ENCODE measurements around the gene CCDC27.

Gene CCDC27

GRCh38 chr1:3752400-3752945 is at the start of gene CCDC27:
TSS of gene CCDC27 (plus strand) at chr1:3752450. CDS start at chr1:3752482, 32 bp downstream.
- no peak for DNase-seq (ENCODE audit: extremely low read depth in 1 of 2, low read depth in 1 of 2)

DNA sequence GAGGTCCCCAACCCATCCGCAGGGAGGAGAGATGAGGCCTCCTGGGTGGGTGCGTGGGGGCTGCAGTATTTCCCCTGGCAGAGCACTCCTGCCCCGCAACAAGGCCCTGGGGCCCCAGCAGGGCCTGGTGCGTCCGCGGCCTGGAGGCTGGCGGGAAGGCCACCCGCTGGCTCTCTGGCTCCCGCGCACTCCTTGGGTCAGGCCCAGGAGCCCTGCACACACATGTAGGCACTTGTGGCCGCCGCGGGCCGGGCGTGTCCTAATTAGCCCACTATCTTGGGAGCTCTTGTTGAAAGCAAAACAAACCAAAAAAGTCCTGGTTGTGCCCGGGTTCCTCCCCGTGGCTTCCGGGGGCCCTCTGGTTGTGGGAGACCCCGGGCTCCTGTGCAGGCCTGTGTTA is 49.7 kb upstream of the CCDC27 start:
- DNase-seq (ENCODE audit: extremely low read depth in 1 of 2, low read depth in 1 of 2): no peak

DNA sequence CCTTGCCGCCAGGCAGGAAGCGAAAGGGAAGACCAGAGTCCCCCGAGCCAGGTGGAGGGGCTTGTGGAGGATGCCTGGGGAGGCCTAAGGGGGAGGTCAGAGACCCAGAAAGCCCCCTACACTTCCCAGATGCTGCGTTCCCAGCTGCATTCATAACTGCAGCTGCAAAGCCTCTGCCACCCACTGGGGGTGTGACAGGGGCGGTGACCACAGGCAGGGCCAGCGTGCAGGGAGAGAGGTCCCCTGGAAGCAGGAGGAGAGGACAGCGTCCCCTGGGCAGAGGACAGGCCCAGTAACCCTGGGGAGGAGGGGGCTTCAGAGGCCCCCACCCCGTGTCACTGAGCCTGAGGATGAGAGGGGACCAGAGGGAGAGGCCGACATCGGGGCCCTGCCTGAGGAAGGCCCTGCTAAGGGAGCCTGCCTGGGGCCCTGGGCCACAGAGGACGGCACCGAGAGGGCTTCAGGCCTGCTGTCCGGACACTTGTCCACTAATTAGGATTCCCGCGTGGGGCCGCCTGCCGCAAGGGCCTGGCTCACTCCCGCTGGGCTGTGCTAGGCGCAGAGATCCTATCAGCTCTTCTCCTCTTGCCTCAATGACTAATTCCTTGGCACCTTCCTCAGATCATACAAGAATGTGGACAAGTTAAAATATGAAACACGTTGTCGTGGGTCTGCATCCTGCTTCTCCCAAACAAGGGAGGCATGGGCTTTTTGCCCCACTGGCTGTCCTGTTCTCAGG is 49.1 kb upstream of the CCDC27 start:
- no peak for DNase-seq (ENCODE audit: extremely low read depth in 1 of 2, low read depth in 1 of 2)

DNA sequence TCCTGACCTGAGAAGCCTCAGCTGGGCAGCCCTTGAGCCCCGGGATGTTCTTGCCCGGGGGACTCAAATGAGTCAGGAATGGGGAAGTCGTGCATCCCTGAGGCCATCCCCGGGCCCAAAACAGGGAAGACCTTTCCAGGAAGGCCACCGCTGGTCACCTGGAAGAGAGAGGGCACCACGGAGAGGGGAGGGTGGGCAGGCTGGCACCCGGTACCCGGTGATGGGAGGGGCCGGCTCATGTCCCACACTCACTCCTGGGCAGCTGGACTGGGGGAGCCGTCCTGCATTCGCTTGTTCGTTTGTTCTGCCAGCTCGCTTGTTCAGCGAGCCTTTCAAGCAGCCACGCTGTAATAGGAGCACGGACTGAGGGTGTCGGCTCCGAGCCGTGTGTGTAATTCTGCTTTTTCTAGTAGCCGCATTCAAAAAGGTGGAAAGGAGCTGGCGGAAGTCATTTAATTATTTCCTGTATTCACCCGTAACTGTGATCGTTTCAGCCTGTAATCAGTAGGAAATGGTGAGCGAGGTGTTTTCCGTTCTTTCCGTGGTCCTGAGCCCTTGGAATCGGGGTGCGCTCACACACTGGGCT is 48.4 kb upstream of the CCDC27 start:
- DNase-seq (ENCODE audit: extremely low read depth in 1 of 2, low read depth in 1 of 2): no peak

DNA sequence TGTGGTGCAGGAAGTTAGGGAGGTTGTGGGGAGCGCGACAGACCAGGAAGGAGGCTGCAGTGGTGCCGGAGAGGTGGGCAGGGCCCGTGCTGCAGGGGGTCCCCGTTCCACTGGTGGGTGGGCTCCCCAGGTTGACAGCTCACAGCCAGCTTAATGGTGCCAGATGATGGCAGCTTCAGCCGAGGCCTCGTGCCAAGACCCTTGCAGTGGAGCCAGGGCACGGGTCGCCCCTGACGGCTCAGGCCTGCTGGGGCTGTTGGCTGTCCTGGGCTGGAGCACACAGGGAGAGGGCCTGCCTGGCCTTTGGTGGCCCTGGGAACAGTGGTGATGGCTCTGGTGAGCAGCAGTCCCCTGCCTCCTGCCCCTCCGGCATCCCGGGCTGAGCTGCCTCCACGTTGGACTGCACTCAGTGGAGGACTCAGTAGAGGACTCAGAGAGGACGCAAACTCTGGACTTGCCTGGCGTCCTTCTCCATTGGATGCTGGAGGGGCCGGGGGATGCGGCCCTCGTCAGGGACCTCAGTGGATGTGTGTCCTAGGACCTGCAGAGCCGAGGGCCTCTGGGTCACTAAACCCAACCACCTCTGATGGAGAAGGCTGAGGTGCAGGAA is 46.8 kb upstream of the CCDC27 start:
- no peak for DNase-seq (ENCODE audit: extremely low read depth in 1 of 2, low read depth in 1 of 2)

DNA sequence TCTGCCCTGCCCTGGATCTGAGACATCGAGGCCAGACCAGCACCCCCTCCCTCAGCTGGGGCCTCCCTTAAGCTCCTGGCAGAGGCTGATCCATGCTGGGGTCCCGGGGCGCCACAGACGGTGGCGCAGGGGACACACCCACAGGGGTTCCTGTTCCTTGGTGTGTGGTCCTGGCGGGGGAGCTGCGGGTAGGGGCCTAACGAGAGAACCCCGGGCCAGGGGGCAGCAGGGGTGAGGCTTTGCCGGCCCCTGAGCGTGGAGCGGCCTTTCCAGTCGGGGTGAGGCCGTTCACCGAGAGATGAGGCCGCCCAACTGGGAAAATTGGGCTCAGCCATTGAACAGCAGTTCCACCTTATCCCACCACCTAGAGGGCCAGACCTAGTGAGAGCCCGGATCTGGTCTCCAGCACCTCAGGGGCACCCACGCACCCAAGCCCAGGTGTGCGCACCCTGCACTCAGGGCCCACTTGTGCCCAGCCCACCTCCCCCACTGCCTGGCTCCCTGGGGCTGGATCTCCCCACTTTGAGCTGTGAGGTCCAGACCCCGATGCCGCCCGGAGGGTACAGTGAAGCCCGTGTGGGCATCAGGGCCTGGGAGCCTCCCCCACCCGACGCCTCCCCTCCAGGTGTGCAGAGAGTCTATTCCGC is 45.5 kb upstream of the CCDC27 start:
- DNase-seq (ENCODE audit: extremely low read depth in 1 of 2, low read depth in 1 of 2): no peak

- DNase-seq (ENCODE audit: extremely low read depth in 1 of 2, low read depth in 1 of 2): no peak
These were observed 44.8 kb upstream of the CCDC27 start for GRCh38 chr1:3707298-3707938.

DNA sequence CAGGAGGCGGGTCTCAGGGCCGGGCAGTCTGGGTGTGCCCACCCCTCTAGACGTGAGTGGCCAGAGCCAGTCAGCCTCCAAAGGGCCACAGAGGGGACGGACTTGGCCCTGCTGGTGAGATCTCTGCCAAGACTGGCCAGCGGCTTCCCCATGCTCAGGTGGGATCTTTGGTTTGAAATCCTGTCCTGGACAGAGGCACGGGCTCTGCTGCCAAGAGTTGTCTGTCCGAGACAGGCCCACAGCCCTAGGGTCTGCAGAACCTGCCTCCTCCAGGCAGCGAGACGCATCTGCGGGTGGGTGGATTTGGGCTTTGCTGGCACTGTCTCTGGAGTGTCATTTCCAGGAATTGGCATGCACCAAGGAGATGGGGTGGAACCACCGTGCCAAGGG is 44.3 kb upstream of the CCDC27 start:
- DNase-seq (ENCODE audit: extremely low read depth in 1 of 2, low read depth in 1 of 2): no peak

DNA sequence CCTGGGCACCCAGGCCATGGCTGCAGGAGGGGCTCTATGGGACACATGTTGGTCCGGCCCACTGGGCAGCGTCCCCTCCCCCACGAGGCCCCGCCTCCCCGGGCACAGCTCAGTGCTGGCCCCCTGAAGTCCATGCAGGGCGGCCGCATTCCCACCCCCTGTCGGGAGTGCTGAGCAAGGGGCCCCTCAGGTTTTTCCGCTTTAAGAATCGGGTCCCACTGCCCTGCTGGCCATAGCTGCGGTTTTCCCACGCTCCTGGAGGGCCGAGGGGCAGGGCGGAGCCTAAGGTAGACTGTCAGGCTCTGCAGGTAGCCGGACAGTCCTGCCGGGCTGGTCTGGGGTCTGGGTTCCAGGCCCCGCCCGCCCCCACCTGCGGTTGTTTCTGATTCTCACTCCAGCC is 43.5 kb upstream of the CCDC27 start:
- DNase-seq (ENCODE audit: extremely low read depth in 1 of 2, low read depth in 1 of 2): no peak

- DNase-seq (ENCODE audit: extremely low read depth in 1 of 2, low read depth in 1 of 2): no peak
These were observed 42.0 kb upstream of the CCDC27 start for GRCh38 chr1:3710251-3710650.

DNA sequence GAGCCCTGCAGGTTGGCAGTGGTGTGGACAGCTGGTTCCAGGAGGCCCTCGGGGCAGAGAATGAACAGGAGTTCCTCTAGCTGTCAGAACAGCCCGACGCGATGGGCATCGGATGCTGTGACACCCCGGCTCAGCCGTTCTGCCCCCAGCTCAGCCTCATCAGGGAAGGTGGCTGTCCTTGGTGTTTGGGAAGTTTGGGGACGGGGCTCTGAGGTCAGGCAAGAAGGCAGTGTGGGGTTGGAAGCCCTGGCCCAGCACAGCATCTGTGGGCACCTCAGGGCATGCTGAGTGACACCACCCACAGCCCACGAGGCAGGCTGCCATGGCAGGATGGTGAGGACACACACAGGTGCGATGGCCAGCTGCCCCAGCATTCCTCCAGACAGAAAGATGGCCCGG is 40.9 kb upstream of the CCDC27 start:
- DNase-seq (ENCODE audit: extremely low read depth in 1 of 2, low read depth in 1 of 2): no peak

DNA sequence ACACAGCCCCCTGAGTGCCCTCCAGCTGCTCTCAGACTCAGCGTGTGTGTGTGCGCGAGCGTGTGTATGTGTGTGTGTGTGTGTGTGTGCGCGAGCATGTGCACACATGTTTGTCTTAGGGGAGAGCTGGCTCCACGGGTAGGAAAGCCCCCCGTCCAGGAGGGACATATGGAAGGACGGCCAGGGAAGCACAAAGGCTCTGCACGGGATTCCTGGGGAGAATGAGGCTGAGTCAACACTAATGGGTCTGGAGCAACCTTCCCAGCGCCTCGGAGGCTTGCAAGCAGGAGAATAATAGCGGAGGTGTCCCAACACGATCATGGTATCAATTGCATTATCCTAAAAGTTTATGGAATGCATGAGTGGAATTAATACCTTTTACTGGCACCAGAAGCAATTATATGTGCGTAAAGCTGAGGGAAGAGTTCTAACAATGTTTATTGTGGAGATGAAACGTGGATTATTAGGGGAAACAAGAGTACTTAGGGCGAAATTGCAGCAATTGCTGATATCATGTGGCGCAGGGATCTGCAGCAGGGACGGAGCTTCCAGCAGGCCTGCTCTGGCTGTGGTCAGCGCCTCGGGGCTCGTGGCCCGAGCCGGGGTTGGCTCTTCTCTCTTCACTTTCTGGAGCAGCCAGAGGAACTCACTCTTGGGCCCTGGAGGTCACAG is 40.3 kb upstream of the CCDC27 start:
- DNase-seq (ENCODE audit: extremely low read depth in 1 of 2, low read depth in 1 of 2): no peak

DNA sequence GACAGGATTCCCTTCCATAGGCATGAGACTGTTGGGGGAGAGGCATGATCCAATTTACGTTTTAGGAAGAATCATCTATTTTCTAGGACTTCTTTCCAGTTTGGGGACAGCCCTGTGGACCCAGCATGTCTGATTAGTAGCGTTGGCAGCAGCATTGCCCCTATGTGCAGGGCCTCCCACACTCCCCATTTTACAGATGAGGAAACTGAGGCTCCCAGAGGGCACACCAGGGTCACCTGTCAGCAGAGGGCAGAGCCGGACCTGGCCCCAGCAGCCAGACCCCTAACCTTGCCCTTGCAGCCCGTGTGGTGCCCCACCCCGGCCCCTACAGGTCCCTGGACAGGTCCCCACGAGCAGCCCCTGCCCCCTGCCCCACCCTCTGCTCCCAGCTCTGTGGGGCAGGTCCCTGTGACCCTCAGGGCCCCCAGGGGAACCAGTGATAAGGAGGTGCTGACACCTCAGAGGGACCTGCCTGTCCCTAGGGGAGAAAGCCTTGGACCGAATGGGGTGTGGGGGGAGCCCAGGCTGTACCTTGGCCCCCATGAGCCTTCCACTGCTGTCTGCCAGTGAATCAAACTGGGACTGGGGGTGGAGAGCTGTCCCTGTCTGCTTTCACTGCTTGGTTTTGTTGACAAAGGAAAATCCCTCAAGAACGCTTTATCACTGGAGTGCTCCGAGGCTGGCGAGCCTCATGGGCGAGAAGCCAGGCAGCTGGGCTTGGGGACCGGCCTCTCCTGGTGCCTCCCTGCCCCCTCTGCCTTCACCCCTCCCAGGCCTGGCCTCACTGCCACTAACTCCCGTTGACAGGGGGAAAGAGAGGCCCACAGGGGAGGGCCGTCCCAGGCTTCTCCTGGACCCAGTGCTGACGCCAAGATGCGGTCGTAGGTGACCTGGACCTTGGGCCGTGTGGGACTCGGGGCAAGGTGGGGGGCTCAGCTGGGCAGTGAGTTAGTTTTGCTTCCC is 39.4 kb upstream of the CCDC27 start:
- DNase-seq (ENCODE audit: extremely low read depth in 1 of 2, low read depth in 1 of 2): no peak

DNA sequence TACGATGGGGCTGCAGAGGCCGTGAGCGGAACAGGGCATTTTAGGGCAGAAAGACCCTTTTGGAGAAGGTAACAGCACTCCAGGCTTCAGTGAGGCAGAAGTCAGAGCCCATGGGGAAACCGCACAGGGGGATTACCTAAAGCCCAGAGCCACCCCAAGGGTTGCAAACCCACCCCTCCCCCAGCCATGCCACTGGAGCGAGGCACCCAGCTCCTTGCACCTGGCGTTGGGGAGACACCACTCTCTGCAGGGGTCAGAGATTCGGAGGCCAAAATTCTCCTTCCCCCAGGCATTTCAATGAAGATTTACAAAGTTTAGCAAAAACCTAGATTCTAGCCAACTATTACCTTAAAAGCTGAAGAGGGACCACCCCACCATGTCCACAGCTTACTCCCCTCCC is 38.4 kb upstream of the CCDC27 start:
- DNase-seq (ENCODE audit: extremely low read depth in 1 of 2, low read depth in 1 of 2): no peak

- no peak for DNase-seq (ENCODE audit: extremely low read depth in 1 of 2, low read depth in 1 of 2)
These were observed 37.9 kb upstream of the CCDC27 start for GRCh38 chr1:3714284-3714741.

DNA sequence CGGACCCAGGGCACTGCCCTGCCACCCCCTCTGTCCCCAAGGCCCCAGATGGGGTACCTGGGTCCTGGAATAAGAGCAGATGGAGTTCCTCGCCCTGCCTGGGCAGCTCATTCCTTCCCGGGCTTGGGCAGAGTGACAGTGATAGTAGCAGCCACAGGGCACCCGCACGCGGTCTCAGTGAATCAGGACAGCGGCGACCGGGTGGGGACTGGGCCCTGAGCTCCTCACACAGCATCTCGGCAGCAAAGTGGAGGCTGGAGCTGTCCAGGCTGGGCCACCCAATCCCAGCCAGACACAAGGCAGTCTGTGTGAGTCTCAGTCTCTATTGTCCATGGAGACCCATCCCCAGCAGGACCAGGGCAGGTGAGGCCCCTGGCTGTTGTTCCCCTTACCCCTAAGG is 37.4 kb upstream of the CCDC27 start:
- DNase-seq (ENCODE audit: extremely low read depth in 1 of 2, low read depth in 1 of 2): no peak

GRCh38 chr1:3716351-3716750 is 35.9 kb upstream of the CCDC27 start:
- DNase-seq (ENCODE audit: extremely low read depth in 1 of 2, low read depth in 1 of 2): no peak

GRCh38 chr1:3717041-3717714 is 35.1 kb upstream of the CCDC27 start:
- DNase-seq (ENCODE audit: extremely low read depth in 1 of 2, low read depth in 1 of 2): no peak

Measured in stimulated activated CD8-positive, alpha-beta memory T cell treated with anti-CD3 and anti-CD28 coated beads, Interleukin-7, amount 100 ng/mL, for 48 hours (primary cell).